ACC112 (cell line): Measurements from ENCODE around the gene COL19A1.

Experiments used
- H2AFZ ChIP-seq: fragments of 200-600 bp; sonication (generic); one replicate; pipeline ENCODE4 v1.6.0; 2017; ENCODE audit warnings: antibody characterized with exemption, low read length; ENCODE audit not compliant: unreplicated experiment
- H3K27ac ChIP-seq: fragments of 200-600 bp; sonication (generic); 2 replicates; pipeline ENCODE4 v1.5.1; 2014; ENCODE audit warnings: low read depth, mild to moderate bottlenecking, antibody characterized with exemption, low read length, moderate library complexity
- H3K27me3 ChIP-seq: fragments of 200-600 bp; sonication (generic); 2 replicates; pipeline ENCODE4 v1.6.1; 2014; ENCODE audit warnings: mild to moderate bottlenecking, antibody characterized with exemption, low read length, moderate library complexity, mixed read lengths; ENCODE audit not compliant: insufficient read depth
- H3K36me3 ChIP-seq: fragments of 200-600 bp; sonication (generic); 2 replicates; pipeline ENCODE4 v1.6.1; 2016; ENCODE audit warnings: mild to moderate bottlenecking, antibody characterized with exemption, low read length, moderate library complexity, mixed read lengths; ENCODE audit not compliant: insufficient read depth
- H3K4me1 ChIP-seq: fragments of 200-600 bp; sonication (generic); one replicate; pipeline ENCODE4 v1.6.1; 2016; ENCODE audit warnings: low read length, mixed read lengths; ENCODE audit not compliant: insufficient read depth, unreplicated experiment, control insufficient read depth
- H3K4me3 ChIP-seq: fragments of 200-600 bp; sonication (generic); 2 replicates; pipeline ENCODE4 v1.5.1; 2014; ENCODE audit warnings: mild to moderate bottlenecking, low read depth, low read length
- H3K79me2 ChIP-seq: fragments of 200-600 bp; sonication (generic); one replicate; pipeline ENCODE4 v1.6.0; 2016; ENCODE audit warnings: low read length; ENCODE audit not compliant: control insufficient read depth, unreplicated experiment, insufficient read depth

The COL19A1 gene

GRCh38 chr6:69835414-69836179, 30.8 kb upstream of the COL19A1 start:
- peak overlapping the region; percentile 71 for H3K4me3 ChIP-seq
- peak overlapping the region; percentile 77 for H2AFZ ChIP-seq
- H3K36me3 ChIP-seq = no peaks in the 10 kb centered on the region
- H3K27ac ChIP-seq = no peak overlapping the region
- H3K79me2 ChIP-seq = no peaks in the 10 kb centered on the region
- no peaks in the 10 kb centered on the region for H3K4me1 ChIP-seq
- H3K27me3 ChIP-seq = no peaks in the 10 kb centered on the region

- H3K27ac ChIP-seq = no peak overlapping the region
These were observed 24.5 kb upstream of the COL19A1 start for GRCh38 chr6:69841862-69842261.

GRCh38 chr6:69843189-69843588, 23.2 kb upstream of the COL19A1 start:
- Histone ChIP-seq H3K4me3 (no peak overlapping the region), H3K4me1 (no peaks in the 10 kb centered on the region), H3K79me2 (no peaks in the 10 kb centered on the region), H3K36me3 (no peaks in the 10 kb centered on the region), H3K27ac (no peak overlapping the region), H3K27me3 (no peaks in the 10 kb centered on the region), H2AFZ (no peak overlapping the region)

More at GRCh38 chr6:69841862-69842261, 24.5 kb upstream of the COL19A1 start:
- H3K4me1 ChIP-seq = no peaks in the 10 kb centered on the region
- no peaks in the 10 kb centered on the region for H3K79me2 ChIP-seq
- H2AFZ ChIP-seq = no peak overlapping the region
- no peaks in the 10 kb centered on the region for H3K36me3 ChIP-seq
- no peak overlapping the region for H3K4me3 ChIP-seq
- no peaks in the 10 kb centered on the region for H3K27me3 ChIP-seq

GRCh38 chr6:69846312-69846711, 20.0 kb upstream of the COL19A1 start:
- Histone ChIP-seq H3K27me3 (no peaks in the 10 kb centered on the region), H3K4me1 (no peaks in the 10 kb centered on the region), H3K79me2 (no peaks in the 10 kb centered on the region), H3K36me3 (no peaks in the 10 kb centered on the region), H3K27ac (no peak overlapping the region), H2AFZ (no peak overlapping the region), H3K4me3 (no peak overlapping the region)

GRCh38 chr6:69846770-69847491, 19.4 kb upstream of the COL19A1 start:
- Histone ChIP-seq H3K4me1 (no peaks in the 10 kb centered on the region), H3K79me2 (no peaks in the 10 kb centered on the region), H3K27ac (no peak overlapping the region), H3K4me3 (no peak overlapping the region), H2AFZ (peak overlapping the region; percentile 42), H3K27me3 (no peaks in the 10 kb centered on the region), H3K36me3 (no peaks in the 10 kb centered on the region)

GRCh38 chr6:69847492-69847788, 18.9 kb upstream of the COL19A1 start:
- no peaks in the 10 kb centered on the region for H3K36me3 ChIP-seq
- peak overlapping the region; percentile 42 for H2AFZ ChIP-seq
- no peak overlapping the region for H3K4me3 ChIP-seq
- H3K4me1 ChIP-seq = no peaks in the 10 kb centered on the region
- H3K27ac ChIP-seq = no peak overlapping the region
- H3K27me3 ChIP-seq = no peaks in the 10 kb centered on the region
- H3K79me2 ChIP-seq = no peaks in the 10 kb centered on the region

- Histone ChIP-seq H3K4me3 (no peak overlapping the region), H2AFZ (peak overlapping the region; percentile 17), H3K36me3 (no peaks in the 10 kb centered on the region), H3K79me2 (no peaks in the 10 kb centered on the region), H3K27ac (no peak overlapping the region), H3K4me1 (no peaks in the 10 kb centered on the region), H3K27me3 (no peaks in the 10 kb centered on the region)
These were observed 17.8 kb upstream of the COL19A1 start for GRCh38 chr6:69848552-69848951.

- Histone ChIP-seq H3K27ac (no peak overlapping the region), H3K4me3 (no peak overlapping the region), H3K79me2 (no peaks in the 10 kb centered on the region), H3K36me3 (no peaks in the 10 kb centered on the region), H3K27me3 (no peaks in the 10 kb centered on the region), H2AFZ (no peak overlapping the region), H3K4me1 (no peaks in the 10 kb centered on the region)
These were observed 13.7 kb upstream of the COL19A1 start for GRCh38 chr6:69852706-69853105.

GRCh38 chr6:69861986-69862385, 4.4 kb upstream of the COL19A1 start:
- Histone ChIP-seq H3K36me3 (no peaks in the 10 kb centered on the region), H3K4me3 (no peak overlapping the region), H3K27me3 (no peaks in the 10 kb centered on the region), H3K27ac (no peak overlapping the region), H3K4me1 (peaks cover 24% of the 10 kb centered on the region), H2AFZ (no peak overlapping the region), H3K79me2 (no peaks in the 10 kb centered on the region)

- H3K27me3 ChIP-seq = no peaks in the 10 kb centered on the region
- H2AFZ ChIP-seq = no peak overlapping the region
- H3K79me2 ChIP-seq = no peaks in the 10 kb centered on the region
- no peak overlapping the region for H3K4me3 ChIP-seq
- peaks cover 24% of the 10 kb centered on the region for H3K4me1 ChIP-seq
- no peak overlapping the region for H3K27ac ChIP-seq
- H3K36me3 ChIP-seq = no peaks in the 10 kb centered on the region
These were observed 2.6 kb upstream of the COL19A1 start for GRCh38 chr6:69863766-69864165.

- H3K79me2 ChIP-seq = no peaks in the 10 kb centered on the region
- peaks cover 24% of the 10 kb centered on the region for H3K4me1 ChIP-seq
- no peaks in the 10 kb centered on the region for H3K36me3 ChIP-seq
- peak overlapping the region; percentile 17; the same call in 1 of the 2 replicates for H3K4me3 ChIP-seq
- no peaks in the 10 kb centered on the region for H3K27me3 ChIP-seq
- no peak overlapping the region for H2AFZ ChIP-seq
- no peak overlapping the region for H3K27ac ChIP-seq
These were observed 1.2 kb upstream of the COL19A1 start for GRCh38 chr6:69865126-69865525.
